Right ventricle myocardium inferior (tissue), 1 donor: ENCODE results near the gene DTX2. TPM values are rescaled to one million over a fixed set of nuclear protein-coding genes. Genes with fewer than 3 reads are reported as not detected.
A peak's percentile ranks its signal among the peaks of the same experiment; 100 is the strongest.
"Not testable (repeated sequence)": the region's sequence is repeated elsewhere in the genome, so short reads cannot be mapped to it uniquely, and the experiment has no call there.

ENCODE experiments used
- ATAC-seq: fragments of 200-7000 bp; cut with Tn5 transposase; one replicate; pipeline ENCODE4 v1.9.1; 2020; ENCODE audit warnings: mild to moderate bottlenecking, moderate library complexity
- DNase-seq: peaks from one replicate; pipeline ENCODE4 v3.0.0; 2021; ENCODE audit errors: missing footprints
- intact Hi-C: fragments of 100-400 bp; cut with DNase I; formaldehyde crosslinking; loops from one replicate; pipeline ENCODE4 v1.11.0; 2022
- total RNA-seq: library from RNA; stranded (reverse); fragmentation: NEBNext Ultra II Directional; extraction: Animal tissue kit (Norgen Biotek cat#: 25700); gene quantifications from one replicate; pipeline ENCODE4 v1.2.1, GENCODE V29; 2021
- donor health status: DM: no; HTN: yes; CAD: no; lungs with severe emphysema.

DTX2 gene
- total RNA-seq, 1 donor from 2014 or later, result 8.0 TPM

- intact Hi-C loops, ATAC-seq, DNase-seq: not testable (repeated sequence)
Observed at GRCh38 chr7:76526183-76526582, 64.7 kb downstream of the DTX2 start.

- not testable (repeated sequence) for DNase-seq, ATAC-seq
Observed at GRCh38 chr7:76531643-76532042, 70.1 kb downstream of the DTX2 start.

GRCh38 chr7:76543197-76543596, 81.7 kb downstream of the DTX2 start, which contains the start of gene SPDYE16:
TSS of gene SPDYE16 (minus strand) at chr7:76543297. CDS start at chr7:76541459, 1,838 bp downstream.
- DNase-seq, ATAC-seq, intact Hi-C loops: not testable (repeated sequence)

More at GRCh38 chr7:76531643-76532042, 70.1 kb downstream of the DTX2 start:
- intact Hi-C loops, result not testable (repeated sequence)

- intact Hi-C loops, result not testable (repeated sequence)
- peak; percentile 100 for ATAC-seq
- DNase-seq, result peak; percentile 95
Observed at GRCh38 chr7:76549025-76549854, 87.7 kb downstream of the DTX2 start.

GRCh38 chr7:76549855-76550248, 88.3 kb downstream of the DTX2 start:
- peak; percentile 45 for DNase-seq
- ATAC-seq, intact Hi-C loops: not testable (repeated sequence)

- intact Hi-C loops, DNase-seq, ATAC-seq: not testable (repeated sequence)
Observed at GRCh38 chr7:76551992-76552391, 90.5 kb downstream of the DTX2 start.

Other genes with a start within 250 kb of the DTX2 start
- gene HSPB1, start 159.0 kb upstream of the DTX2 start, total RNA-seq, result 3,139 TPM
- 243 TPM for gene YWHAG, start 102.7 kb upstream of the DTX2 start, total RNA-seq
- gene SSC4D, start 52.0 kb upstream of the DTX2 start, total RNA-seq, result 1.3 TPM
- 0.46 TPM for gene ZP3, start 36.8 kb upstream of the DTX2 start, total RNA-seq
- 0.54 TPM for gene UPK3B, start 48.8 kb downstream of the DTX2 start, total RNA-seq
- not detected for gene SPDYE16, start 81.6 kb downstream of the DTX2 start, total RNA-seq
- gene POMZP3, start 165.6 kb downstream of the DTX2 start, total RNA-seq, result 7.5 TPM